Esophagus muscularis mucosa (tissue), 4 donors: ENCODE results near the gene VSX1. TPM values are rescaled to one million over a fixed set of nuclear protein-coding genes. Genes with fewer than 3 reads are reported as not detected.
A peak's percentile ranks its signal among the peaks of the same experiment; 100 is the strongest.

Source experiments
- DNase-seq: peaks from one replicate; pipeline ENCODE4 v3.0.0-alpha.2; 2017; ENCODE audit errors: extremely low spot score
- H3K27ac ChIP-seq, 4 donors: fragments of 200-600 bp; sonication (generic); replicated peaks in 1 of 4; 1 replicate in 3 of 4; 2 replicates in 1 of 4; pipeline ENCODE4 v1.5.1; 2016 to 2019; ENCODE audit warnings: mild to moderate bottlenecking in 1 of 4
- H3K27me3 ChIP-seq, 4 donors: fragments of 200-600 bp; sonication (generic); one replicate each; pipeline versions ENCODE4 v1.5.1 to v1.6.0; 2016 to 2019
- H3K36me3 ChIP-seq, 4 donors: fragments of 200-600 bp; sonication (generic); one replicate each; pipeline ENCODE4 v1.5.1; 2016 to 2019
- H3K4me1 ChIP-seq, 4 donors: fragments of 200-600 bp; sonication (generic); one replicate each; pipeline ENCODE4 v1.5.1; 2016 to 2019
- H3K4me3 ChIP-seq, 4 donors: fragments of 200-600 bp; sonication (generic); 1 replicate in 2 of 4; 2 replicates in 2 of 4; pipeline ENCODE4 v1.5.1; 2016 to 2019; ENCODE audit warnings: mild to moderate bottlenecking in 4 of 4, moderate library complexity in 1 of 4
- H3K9me3 ChIP-seq, 4 donors: fragments of 200-600 bp; sonication (generic); 1 replicate in 3 of 4; 2 replicates in 1 of 4; pipeline ENCODE4 v1.5.1; 2016 to 2019
- CTCF ChIP-seq, 3 experiments: fragments of 200-600 bp in 2 of 3; fragments of 450-650 bp in 1 of 3; sonication (generic) in 2 of 3; IDR thresholded peaks; one replicate each; pipeline ENCODE4 v1.5.1; 2017 to 2019; ENCODE audit warnings: antibody characterized with exemption in 3 of 3, mild to moderate bottlenecking in 2 of 3, moderate library complexity in 1 of 3
- EP300 ChIP-seq: sonication (generic); formaldehyde crosslinking; IDR thresholded peaks from one replicate; pipeline ENCODE4 v1.6.1; 2017; ENCODE audit warnings: antibody characterized with exemption
- POLR2A ChIP-seq: fragments of 450-650 bp; IDR thresholded peaks from one replicate; pipeline ENCODE4 v1.6.1; 2017; ENCODE audit warnings: antibody characterized with exemption, moderate library complexity, mild to moderate bottlenecking, low read depth
- POLR2AphosphoS5 ChIP-seq, 2 donors: sonication (generic); formaldehyde crosslinking; IDR thresholded peaks; one replicate each; pipeline ENCODE4 v1.6.1; 2017; ENCODE audit warnings: antibody characterized with exemption in 2 of 2
- WGBS: methylation state at CpG from one replicate; pipeline ENCODE4 v1.1.5; 2018; 5-methylcytosine and 5-hydroxymethylcytosine counted together
- intact Hi-C: fragments of 100-400 bp; cut with DNase I; formaldehyde crosslinking; loops from one replicate; pipeline ENCODE4 v1.15.1; 2023
- total RNA-seq, 4 donors: library from RNA; depleted of rRNA; stranded (reverse); fragments of >200 nt; gene quantifications; one replicate each; pipeline versions ENCODE4 v1.1.0 to v1.2.1, GENCODE V29; 2016

The VSX1 gene
- total RNA-seq, 4 donors from 2014 or later, result 0.83 TPM; not detected in 3

- peaks cover 5 to 95% (median 50%) of the 10 kb centered on the region in 4 donors for H3K27me3 ChIP-seq
- H3K36me3 ChIP-seq, result no peaks in the 10 kb centered on the region
- H3K27ac ChIP-seq, result no peak overlapping the region
- H3K4me3 ChIP-seq, result no peak overlapping the region
- no peaks in the 10 kb centered on the region for H3K9me3 ChIP-seq
- intact Hi-C loops, result no loop called here
- DNase-seq, result peak; percentile 62
- H3K4me1 ChIP-seq, result peaks cover 11 to 36% (median 35%) of the 10 kb centered on the region in 4 donors
- TF ChIP-seq POLR2AphosphoS5 (IDR thresholded peaks at IDR 0.05) (no peak), CTCF (IDR thresholded peaks at IDR 0.05) (no peak), POLR2A (no peak), EP300 (no peak)
- WGBS, result 58% methylated on average over 9 of the region's 10 CpGs
Measured at GRCh38 chr20:25085756-25086495, 4.0 kb upstream of the VSX1 start.

- Histone ChIP-seq H3K36me3 (no peaks in the 10 kb centered on the region), H3K4me3 (no peak overlapping the region), H3K27ac (no peak overlapping the region), H3K4me1 (peaks cover 11 to 36% (median 35%) of the 10 kb centered on the region in 4 donors), H3K27me3 (peaks cover 5 to 100% (median 54%) of the 10 kb centered on the region in 4 donors), H3K9me3 (no peaks in the 10 kb centered on the region)
- 7% methylated on average over 24 of the region's 36 CpGs for WGBS
- no peak for TF ChIP-seq POLR2AphosphoS5 (IDR thresholded peaks at IDR 0.05)
- no peak for TF ChIP-seq CTCF (IDR thresholded peaks at IDR 0.05)
- TF ChIP-seq EP300, result no peak
- no peak for TF ChIP-seq POLR2A
- intact Hi-C loops, result loop anchor here (5.0 kb wide), 1 partner anchor 93 kb away; no protein-coding TSS in a partner anchor
- DNase-seq, result no peak
Measured at GRCh38 chr20:25084626-25085187, 2.8 kb upstream of the VSX1 start.

GRCh38 chr20:25083773-25084625 lies 2.1 kb upstream of the VSX1 start:
- 7% methylated on average over 6 of the region's 54 CpGs for WGBS
- no peak for DNase-seq
- no peak for TF ChIP-seq POLR2A
- no peak for TF ChIP-seq CTCF (IDR thresholded peaks at IDR 0.05)
- TF ChIP-seq EP300, result no peak
- TF ChIP-seq POLR2AphosphoS5 (IDR thresholded peaks at IDR 0.05), result no peak
- Histone ChIP-seq H3K9me3 (no peaks in the 10 kb centered on the region), H3K4me1 (peaks cover 11 to 36% (median 35%) of the 10 kb centered on the region in 4 donors), H3K27me3 (peaks cover 5 to 100% (median 54%) of the 10 kb centered on the region in 4 donors), H3K36me3 (no peaks in the 10 kb centered on the region), H3K4me3 (peak overlapping the region in 2 of 4 donors; percentile 7 to 29), H3K27ac (no peak overlapping the region)
- intact Hi-C loops, result loop anchor here (5.0 kb wide), 1 partner anchor 93 kb away; no protein-coding TSS in a partner anchor

GRCh38 chr20:25083141-25083772 lies 1.3 kb upstream of the VSX1 start:
- 6% methylated on average over 25 of the region's 44 CpGs for WGBS
- no peaks in the 10 kb centered on the region for H3K9me3 ChIP-seq
- peak overlapping the region in 2 of 4 donors; percentile 7 to 29 for H3K4me3 ChIP-seq
- no peaks in the 10 kb centered on the region for H3K36me3 ChIP-seq
- no peak for DNase-seq
- TF ChIP-seq CTCF (IDR thresholded peaks at IDR 0.05) (no peak), POLR2A (no peak), EP300 (no peak)
- intact Hi-C loops, result loop anchor here (5.0 kb wide), 1 partner anchor 94 kb away; no protein-coding TSS in a partner anchor
- peaks cover 11 to 36% (median 35%) of the 10 kb centered on the region in 4 donors for H3K4me1 ChIP-seq
- H3K27me3 ChIP-seq, result peaks cover 5 to 98% (median 54%) of the 10 kb centered on the region in 4 donors
- no peak overlapping the region for H3K27ac ChIP-seq
